Subcutaneous adipose tissue (tissue), 4 donors: Measurements from ENCODE around the gene SIDT2. TPM values are rescaled to one million over a fixed set of nuclear protein-coding genes. Genes with fewer than 3 reads are reported as not detected.

ENCODE experiments used
- total RNA-seq, 4 donors: library from RNA; depleted of rRNA; stranded (reverse); fragments of >200 nt; gene quantifications; one replicate each; pipeline ENCODE4 v1.1.0, GENCODE V29; 2016
- TF ChIP-seq, protein P1 (sequence below): fragments of 450-650 bp; IDR thresholded peaks from one replicate; pipeline ENCODE4 v1.5.1; 2016; ENCODE audit warnings: low read depth, mild to moderate bottlenecking, control low read depth, antibody characterized with exemption, moderate library complexity

The SIDT2 gene
- total RNA-seq, 4 donors from 2014 or later, result 68.9 to 115 (median 90.3) TPM

DNA sequence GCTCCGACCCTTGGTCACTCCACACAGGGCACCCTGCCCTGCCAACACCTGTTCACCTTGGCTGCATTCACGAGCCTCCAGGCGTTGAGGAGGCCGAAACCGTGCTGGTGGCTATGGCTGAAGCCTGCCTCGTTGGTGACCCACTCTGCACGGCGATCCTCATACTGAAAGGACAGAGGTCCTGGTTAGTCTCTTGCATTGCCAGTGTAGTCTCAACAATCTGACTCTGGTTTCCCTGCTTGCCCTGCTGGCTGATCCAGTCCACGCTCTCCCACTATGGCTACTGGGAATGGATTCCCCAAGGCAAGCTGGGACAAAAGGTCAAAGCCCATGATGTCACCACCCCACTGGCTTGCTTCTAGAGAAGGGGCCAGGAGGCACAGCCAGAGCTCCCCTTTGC lies 40.5 kb downstream of the SIDT2 start:
- TF ChIP-seq, protein P1, sequence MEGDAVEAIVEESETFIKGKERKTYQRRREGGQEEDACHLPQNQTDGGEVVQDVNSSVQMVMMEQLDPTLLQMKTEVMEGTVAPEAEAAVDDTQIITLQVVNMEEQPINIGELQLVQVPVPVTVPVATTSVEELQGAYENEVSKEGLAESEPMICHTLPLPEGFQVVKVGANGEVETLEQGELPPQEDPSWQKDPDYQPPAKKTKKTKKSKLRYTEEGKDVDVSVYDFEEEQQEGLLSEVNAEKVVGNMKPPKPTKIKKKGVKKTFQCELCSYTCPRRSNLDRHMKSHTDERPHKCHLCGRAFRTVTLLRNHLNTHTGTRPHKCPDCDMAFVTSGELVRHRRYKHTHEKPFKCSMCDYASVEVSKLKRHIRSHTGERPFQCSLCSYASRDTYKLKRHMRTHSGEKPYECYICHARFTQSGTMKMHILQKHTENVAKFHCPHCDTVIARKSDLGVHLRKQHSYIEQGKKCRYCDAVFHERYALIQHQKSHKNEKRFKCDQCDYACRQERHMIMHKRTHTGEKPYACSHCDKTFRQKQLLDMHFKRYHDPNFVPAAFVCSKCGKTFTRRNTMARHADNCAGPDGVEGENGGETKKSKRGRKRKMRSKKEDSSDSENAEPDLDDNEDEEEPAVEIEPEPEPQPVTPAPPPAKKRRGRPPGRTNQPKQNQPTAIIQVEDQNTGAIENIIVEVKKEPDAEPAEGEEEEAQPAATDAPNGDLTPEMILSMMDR, result no peak

DNA sequence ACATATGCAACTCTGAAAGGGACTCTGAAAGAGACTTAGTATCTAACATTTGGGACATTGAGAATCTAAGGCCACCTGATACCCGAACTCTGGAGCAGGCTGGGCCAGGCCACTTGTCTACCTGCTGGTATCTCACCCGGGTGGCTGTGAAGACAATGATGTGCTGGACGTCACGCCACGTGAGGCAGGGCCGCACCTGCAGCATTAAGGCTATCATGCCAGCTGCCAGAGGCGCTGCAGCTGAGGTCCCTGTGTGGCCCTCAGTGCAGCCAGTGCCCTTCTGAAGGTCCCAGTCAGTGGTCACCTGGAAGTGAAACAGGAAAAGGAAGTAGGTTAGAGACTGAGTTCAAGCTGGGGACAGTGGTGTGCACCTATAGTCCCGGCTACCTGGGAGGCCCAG lies 40.9 kb downstream of the SIDT2 start:
- TF ChIP-seq, protein P1, result no peak

DNA sequence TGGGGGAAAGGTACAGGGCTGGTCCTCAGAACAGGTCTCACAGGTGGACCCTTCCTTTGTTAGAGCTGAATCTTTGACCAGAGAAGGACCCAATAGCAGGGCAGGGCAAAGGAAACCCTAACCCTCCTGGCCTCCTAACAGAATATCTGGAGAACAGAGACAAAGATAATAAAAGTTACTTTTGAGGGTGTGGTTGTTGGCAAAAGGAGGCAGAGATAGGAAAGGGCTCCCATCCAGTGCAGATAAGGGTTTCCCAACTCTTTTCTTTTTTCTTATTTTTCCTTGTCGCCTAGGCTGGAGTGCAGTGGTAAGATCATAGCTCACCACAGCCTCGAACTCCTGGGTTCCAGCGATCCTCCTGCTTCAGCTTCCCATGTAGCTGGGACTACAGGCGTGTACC lies 41.5 kb downstream of the SIDT2 start:
- TF ChIP-seq, protein P1, result no peak

DNA sequence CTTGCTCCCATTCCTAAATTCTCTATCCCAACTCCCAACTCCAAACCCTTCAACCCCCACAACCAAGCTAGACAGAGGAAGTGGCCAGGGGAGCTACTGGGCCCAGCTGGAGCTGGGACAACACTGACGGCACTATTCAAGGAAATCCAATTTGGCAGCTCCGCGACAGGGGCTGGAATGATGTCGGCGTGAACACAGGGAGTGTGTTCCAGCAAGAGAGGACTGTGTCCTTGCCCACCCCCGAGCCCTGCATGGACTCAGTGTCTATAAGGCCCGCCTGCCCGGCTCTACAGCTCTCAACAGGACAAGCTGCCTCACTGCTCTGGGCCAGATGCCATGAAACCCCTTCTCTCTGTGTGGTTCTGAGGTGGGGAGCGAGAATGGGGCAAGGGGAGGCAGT lies 42.0 kb downstream of the SIDT2 start:
- TF ChIP-seq, protein P1, result no peak

DNA sequence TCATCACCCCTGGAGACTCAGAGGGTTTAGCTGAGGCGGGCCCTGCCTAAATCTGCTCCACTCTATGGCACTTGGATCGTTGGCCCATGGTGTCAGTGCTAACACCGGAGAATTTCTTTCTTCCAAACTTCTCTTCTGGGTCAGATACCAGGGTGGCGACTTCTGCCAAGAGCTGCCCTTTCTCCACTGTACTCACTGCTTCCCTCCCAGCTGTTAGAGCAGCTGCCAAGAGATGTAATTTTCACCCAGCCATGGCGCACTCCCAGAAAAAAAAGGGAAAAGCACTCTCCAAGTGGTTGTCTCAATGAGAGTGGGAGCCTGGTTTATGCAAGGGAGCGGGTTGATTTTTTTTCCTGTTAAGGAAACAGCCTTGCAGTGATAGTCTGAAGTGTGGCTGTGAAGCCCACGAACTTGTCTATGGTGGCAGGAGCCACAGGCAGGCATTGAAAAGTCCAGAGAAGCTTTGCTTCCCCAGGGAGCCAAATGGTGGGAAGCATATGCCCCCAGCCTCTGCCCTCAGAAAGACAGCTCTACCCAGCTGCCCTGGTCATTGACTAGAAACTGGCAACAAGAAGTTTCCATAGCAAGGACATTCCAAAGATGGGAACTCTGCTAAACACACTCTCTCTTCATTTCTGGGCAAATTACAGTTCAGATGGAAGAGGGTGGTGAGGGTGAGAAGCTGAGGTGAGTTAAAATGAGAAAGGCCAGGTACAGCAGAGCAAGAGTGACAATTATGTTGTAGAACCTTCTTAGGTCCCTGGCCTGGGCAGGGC lies 42.6 kb downstream of the SIDT2 start:
- TF ChIP-seq, protein P1, result no peak

DNA sequence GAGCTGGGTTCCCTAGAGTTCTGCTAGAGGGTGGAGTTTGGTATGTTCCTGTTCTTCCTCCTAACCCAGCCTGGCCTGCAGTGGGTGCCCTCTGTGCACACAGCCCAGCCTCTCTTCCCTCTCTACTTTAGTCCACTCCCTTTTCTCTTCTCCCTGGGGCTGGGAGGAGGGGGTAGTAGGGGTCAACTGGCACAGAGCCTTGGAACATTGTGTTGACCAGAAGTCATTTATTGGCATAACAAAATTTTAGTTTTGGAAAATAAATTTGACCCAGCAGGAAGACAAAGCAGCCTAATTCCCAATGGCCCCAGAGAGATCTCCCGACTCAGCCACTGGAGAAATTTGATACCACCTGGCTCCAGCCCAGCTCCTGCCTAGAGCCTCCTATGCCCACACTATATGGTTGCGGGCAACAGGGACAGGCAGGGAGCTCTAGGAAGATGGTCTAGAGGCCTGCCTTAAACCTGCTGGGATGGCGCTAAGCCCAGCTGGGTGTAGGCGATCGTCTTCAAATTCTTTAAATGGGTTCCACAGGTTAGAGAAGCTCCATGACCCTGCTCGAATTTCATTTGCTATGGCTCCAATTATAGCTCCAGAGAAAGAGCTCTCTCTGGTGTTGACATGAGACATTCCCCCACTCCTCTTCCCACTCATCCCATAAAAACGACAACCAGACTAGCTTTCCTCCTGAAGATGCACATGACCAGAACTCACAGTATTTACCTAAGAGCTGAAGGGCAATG lies 43.4 kb downstream of the SIDT2 start:
- TF ChIP-seq, protein P1, result no peak

DNA sequence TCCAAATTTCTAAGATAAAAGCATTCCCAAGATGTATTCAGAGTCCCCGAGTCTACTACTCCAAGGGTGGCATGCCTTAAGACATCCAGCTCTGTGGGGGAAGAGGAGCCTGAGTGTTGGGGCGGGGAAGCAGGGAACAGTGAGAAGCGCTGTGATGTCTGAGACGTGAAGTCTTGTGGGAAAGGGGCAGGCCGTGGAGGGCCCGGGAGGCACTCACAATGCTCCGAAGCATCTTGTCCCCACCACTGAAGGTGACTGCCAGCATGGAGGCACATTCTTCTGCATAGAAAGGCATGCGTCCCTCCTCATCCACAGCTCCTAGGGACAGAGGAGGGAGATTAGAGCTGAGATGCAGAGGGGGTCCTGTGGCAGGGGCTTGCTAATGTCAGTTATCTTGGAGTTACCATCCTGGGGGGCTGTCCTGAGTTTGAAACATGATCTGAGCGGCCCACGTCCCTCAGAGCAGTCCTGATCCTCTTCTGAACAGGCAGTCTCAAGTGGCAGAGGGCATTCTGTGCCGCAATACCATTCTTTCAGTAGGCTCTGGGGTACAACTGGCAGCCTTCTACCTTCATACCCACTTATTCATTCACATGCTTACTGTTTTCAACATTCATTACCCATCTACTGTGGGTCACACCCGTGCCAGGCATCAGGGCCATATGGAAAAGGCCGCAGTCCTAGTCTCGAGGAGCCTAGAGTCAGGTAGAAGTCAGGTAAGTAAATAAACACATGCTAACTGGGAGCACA lies 44.6 kb downstream of the SIDT2 start:
- TF ChIP-seq, protein P1, result no peak
